HG03354 (cell line): ENCODE data around the gene NR2F1-AS1.

Experiments used
- ATAC-seq: cut with Tn5 transposase; IDR thresholded peaks from one replicate; pipeline ENCODE4 v1.9.1; 2021; ENCODE audit warnings: mild to moderate bottlenecking; ENCODE audit not compliant: unreplicated experiment, poor library complexity, severe bottlenecking

NR2F1-AS1 gene

DNA sequence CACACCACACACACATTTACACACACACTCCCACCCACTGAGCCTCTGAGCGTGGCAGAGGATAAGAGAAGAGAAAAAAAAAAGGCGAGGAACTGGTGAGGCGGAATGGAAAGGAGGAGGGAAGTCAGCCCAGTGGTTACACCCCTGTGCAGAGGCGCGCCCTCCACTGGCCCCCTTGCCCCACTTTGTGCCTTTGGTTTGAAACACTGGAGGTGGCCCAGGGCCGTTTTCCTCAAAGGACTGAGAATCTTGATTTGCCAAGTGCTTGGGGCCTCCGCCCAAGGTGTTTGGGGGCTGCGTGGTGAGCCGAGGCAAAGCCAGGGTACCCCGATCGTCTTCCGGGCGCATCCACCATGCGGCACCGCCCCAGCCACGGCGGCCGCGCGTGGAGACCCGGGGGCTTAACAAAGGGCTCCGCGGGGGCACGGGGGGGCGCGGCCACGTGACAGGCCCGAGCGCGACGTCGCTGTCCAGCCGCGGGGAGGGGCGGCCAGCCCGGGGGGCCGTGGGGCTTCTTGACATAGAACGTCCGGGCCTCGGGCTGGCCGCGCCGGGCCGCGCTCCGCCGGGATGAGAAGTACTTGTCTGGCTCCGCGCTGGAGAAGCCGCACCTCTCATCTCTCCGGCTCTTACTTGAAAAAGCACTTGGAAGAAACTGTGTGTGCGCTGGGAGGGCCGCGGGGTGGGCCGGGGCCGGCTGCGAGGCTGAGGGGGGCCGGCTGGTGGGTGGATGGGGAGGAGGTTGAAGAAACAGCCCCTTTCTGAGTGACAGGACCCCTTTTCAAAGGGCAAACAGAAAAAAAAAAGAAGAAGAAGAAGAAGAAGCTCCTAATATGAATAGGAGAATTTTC, 23.0 kb upstream of the NR2F1-AS1 start:
- no peak for ATAC-seq

DNA sequence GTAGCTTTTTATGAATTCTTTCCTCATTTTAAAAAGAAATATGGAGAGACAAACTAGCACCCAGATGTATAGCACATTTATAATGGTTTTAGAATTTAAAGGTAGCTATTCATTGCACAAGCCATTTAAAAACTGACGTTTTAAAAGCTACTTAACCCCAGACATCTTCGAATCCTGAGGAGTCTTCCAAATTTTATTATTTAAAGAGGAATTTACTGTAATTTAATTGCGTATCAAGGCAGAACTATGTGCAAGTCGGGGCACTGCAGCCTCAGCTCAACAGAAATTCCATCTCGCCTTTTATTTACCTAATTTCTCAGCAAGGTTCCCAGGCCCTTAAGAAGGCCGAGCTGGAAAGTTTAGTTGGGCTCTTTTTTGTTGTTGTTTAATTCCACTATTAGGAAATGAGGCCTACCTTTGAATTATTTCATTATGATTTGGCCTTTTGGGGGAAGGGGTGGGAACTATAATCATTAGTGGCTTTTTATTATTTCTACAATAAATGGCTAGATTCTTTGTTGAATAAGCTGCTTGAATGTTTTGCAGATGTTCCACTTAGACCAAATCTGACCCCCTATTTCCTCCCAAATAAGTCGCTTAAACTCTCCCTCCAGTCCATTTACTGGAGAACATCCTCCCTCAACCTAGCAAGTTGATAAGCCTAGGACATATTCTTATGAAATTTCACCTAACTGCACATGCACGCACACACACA, 22.2 kb upstream of the NR2F1-AS1 start:
- no peak for ATAC-seq

- ATAC-seq: no peak
Observed at GRCh38 chr5:93602241-93603077, 21.4 kb upstream of the NR2F1-AS1 start.

DNA sequence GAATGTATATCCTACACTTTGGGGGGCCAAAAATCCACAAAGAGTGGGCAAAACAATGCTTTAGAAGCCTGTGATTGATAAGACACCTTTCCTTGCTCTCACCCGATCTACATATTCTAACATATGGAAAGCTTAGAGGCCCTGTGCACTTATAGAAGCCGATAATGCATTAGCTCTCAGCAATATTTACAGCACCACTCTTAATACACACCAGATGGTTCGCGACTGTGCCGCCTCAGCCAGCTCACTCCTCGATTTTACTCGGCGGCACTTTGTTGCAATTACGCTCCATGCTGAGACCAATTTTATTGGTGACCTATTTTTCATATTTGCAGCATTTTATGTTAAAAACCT, 20.8 kb upstream of the NR2F1-AS1 start:
- ATAC-seq: no peak

DNA sequence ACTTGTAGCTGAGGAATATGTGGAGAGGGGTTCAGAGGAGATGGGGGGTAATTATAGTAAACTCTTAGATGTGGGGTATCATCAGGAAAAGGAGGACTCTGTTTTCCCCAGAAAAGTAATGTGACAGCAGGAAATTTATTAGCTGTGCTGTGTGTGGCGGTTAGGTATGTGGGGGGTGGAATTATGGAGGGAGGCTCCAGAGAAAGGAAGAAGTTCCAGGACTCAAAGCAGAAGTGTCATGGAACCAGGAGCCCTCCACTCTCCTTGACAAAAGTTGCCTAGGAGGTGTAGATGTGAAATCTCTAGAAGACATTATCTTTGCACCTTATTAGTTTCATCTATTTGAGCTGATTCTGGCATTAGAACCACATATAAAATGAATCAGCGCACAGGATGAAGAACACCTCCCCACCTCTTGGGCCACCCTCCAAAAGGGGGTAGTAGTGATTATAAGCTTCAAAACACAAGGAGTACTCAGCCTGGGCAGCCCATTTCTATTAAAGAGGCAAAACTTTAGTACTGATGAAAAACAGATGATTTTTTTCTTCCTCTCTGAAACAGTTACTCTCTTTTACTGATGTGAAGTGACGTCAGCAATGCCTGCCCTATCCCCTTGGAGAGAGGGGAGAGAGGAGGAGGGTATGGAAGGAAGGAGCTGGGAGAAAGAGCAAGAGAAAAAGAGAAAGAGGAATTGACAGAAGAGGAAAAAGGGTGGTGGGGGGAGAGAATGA, 20.2 kb upstream of the NR2F1-AS1 start:
- no peak for ATAC-seq

DNA sequence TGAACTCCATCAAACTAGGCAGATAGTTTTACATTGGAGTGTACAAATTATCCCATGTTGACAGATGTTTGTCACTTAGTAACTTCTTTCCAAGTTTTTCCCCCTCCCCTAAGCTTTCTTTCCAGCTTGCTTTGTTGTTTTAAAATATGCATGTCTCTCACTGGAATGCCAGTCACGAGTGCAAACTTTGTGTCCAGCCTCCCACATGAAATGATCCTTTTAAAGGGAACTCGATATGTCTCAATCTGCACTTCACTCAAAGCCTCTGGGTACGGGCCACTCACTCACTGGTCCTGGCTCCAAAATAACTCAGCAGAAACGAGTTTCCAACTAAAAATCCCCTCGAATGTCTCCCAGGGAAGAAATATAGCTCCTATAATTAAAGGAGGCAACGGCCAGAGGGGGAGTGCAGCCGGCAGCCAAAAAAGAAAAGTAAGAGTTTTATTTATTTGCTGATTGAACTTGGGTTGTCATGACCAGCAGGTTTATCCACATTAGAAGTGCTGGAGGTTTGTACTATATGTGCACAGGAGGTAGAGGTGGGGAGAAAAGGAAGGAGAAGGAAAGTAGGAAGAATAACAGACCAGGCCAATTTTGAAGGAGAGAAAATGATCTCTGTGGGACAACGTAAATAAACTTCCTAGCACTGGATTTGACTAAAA, 19.5 kb upstream of the NR2F1-AS1 start:
- ATAC-seq: no peak

DNA sequence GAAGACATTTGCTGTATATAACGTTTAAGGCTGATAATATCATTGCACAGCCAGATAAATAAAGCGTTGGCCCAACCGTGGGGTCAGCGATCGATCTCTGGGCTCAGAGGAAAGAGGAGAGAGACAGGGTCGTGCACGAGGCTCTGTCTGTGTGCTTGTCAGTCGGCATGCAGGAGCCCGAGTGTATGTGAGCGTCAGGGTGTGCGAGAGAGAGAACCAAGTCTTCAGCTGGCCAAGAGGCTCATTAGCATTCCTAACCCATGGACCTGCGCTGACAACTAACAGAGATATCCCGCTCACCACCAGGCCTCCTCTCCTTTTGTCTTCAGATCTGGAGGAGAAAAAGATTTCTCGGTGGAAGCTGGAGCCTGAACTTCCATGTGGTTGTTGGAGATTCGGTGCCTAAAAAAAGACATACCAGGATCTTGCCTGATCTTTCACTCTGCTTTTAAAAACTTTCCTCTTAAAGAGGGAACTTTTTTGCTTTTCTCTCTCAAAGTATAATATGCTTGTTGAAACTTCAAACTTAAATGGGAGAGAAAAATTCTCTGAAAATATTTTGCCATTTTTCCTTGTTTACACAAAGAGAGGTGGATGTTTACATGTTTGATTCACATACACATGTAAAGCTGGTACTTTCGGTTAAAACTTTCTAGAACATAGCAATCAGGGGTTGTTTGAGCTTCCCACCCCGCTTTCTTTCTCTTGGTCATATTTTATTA, 18.5 kb upstream of the NR2F1-AS1 start:
- ATAC-seq: no peak

DNA sequence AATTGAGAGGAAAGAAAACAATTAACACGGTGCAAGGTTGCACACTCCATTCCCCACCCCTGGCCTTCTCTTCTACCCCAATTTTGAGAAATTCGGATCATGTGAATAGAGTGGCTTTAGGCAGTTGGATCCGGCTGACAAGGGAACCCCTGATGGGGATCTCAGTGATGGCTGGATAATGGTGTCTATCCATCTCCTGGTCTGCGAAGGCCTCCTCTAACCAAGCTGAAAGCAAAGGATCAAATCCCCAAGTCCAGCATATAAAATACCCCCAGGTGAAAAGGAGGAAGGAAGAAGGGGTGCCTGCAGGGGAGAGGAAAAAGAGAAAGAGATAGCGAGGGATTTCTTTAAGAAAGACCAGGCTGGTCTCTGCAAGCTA, 18.0 kb upstream of the NR2F1-AS1 start:
- ATAC-seq: no peak

DNA sequence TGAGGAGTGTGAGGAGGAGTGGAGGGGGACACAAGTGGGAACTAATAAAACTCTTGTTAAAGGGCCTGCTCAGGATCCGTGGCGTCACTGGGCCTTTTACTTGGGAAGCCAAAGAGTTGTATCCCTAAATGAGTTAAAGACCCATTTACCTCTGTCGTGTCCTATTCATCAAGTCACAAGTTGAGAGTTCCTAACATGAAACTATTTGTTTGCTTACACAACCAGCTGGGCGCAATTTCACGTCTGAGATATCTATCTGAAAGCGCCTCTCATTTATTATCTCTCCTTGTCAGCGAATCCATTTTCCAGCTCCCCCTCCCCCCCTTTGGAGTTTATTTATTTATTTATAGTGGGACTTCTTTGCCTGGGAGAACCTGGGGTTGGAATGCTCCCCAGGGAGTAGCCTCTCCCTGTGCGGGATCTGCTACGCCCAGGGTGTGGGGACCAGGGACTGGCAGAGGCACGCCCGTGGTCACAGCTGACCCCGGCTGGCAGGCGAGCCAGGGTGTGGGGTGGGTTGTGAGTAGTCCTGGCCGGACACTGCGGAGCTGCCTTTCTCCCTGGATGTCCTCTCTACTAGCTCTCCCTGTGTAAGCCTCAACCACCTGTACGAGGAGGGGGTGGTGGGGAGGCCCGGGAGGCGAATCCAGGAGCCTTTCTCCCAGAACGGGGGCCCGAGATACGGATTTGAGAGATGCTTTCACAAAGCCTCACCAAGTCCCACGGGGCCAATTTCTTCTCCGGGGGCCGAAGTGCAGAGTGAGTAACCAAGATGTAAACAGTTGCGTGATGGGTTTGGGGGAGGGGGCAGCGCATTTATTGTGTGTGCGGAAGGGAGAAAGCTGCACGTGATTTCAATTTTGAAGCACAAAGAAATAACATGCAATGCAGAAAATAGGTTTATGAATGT, 17.3 kb upstream of the NR2F1-AS1 start:
- no peak for ATAC-seq

- ATAC-seq: no peak
Observed at GRCh38 chr5:93596676-93597490, 15.9 kb upstream of the NR2F1-AS1 start.

GRCh38 chr5:93596310-93596675, 15.3 kb upstream of the NR2F1-AS1 start:
- no peak for ATAC-seq

GRCh38 chr5:93595420-93596147, 14.6 kb upstream of the NR2F1-AS1 start:
- ATAC-seq: no peak

DNA sequence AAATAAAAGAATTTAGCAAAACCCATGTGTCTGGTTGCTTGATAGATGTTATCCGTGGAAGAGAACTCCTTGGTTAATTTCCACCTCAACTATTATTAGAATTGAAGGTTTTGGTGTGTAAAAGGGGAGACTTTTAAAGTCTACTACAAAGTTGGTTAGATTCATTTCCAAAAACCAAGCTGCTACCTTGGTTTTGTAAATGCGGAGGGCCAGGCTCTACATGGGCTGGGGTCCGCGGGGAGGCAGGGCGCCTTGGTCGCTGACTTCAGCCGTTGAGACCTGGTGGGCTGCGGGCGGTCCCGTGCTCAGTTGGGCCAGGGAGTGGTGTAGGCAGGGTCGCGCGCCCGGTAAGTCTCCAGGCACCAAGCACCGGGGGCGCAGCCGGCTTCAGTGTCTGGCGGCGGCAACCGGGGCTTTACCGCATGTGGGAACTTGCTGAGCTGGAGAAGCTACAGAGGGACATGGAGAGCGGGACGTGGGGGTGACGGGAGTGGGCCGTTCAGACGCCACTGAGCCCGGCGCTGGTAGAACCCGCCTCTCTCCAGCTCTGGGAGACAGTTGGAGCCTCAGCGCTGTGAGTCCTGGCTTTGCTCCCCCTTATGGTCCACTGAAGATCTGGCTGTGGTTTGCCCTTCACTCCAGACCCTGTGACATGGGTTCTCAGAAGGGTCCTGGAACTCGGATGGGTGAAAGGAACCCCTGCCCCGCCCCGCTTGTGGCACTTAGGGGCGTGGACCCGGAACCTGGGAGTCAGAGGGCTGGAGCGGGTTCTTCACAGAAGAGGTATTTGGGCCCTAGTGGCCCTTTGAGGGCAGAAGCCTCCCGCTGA, 13.8 kb upstream of the NR2F1-AS1 start:
- ATAC-seq: no peak

GRCh38 chr5:93593476-93594131, 12.6 kb upstream of the NR2F1-AS1 start:
- no peak for ATAC-seq

- ATAC-seq: no peak
Observed at GRCh38 chr5:93592883-93593282, 11.9 kb upstream of the NR2F1-AS1 start.
